Astrocyte (in vitro differentiated cells and primary cell): Measurements from ENCODE around the gene EGFR. TPM values are rescaled to one million over a fixed set of nuclear protein-coding genes. Genes with fewer than 3 reads are reported as not detected.

Source experiments
- DNase-seq: peaks from one replicate; pipeline ENCODE4 v3.0.0-alpha.2; 2010; ENCODE audit warnings: low read depth
- FAIRE-seq: peaks from 2 replicates; lab custom pipeline; 2011; peaks lifted over from hg19 to GRCh38; lab: Jason Lieb, UNC
- H2AFZ ChIP-seq: 2 replicates; pipeline ENCODE4 v1.6.0; 2012; ENCODE audit warnings: low read depth, low read length, inconsistent platforms
- H3K27ac ChIP-seq: 2 replicates; pipeline ENCODE4 v1.5.1; 2011; ENCODE audit warnings: low read depth, low read length, inconsistent platforms
- H3K27me3 ChIP-seq: 2 replicates; pipeline ENCODE4 v1.6.0; 2011; ENCODE audit warnings: low read length, inconsistent platforms; ENCODE audit not compliant: insufficient read depth
- H3K36me3 ChIP-seq: 2 replicates; pipeline ENCODE4 v1.5.1; 2011; ENCODE audit warnings: low read length, inconsistent platforms; ENCODE audit not compliant: insufficient read depth
- H3K4me1 ChIP-seq: 2 replicates; pipeline ENCODE4 v1.5.1; 2011; ENCODE audit warnings: low read length, inconsistent platforms; ENCODE audit not compliant: insufficient read depth
- H3K4me2 ChIP-seq: 2 replicates; pipeline ENCODE4 v1.6.0; 2012; ENCODE audit warnings: low read length, inconsistent platforms
- H3K4me3 ChIP-seq: 2 replicates; pipeline ENCODE4 v1.5.1; 2011; ENCODE audit warnings: low read depth, mild to moderate bottlenecking, low read length, inconsistent platforms; ENCODE audit not compliant: insufficient read depth
- H3K79me2 ChIP-seq: 2 replicates; pipeline ENCODE4 v1.6.0; 2012; ENCODE audit warnings: mild to moderate bottlenecking, low read length, inconsistent platforms; ENCODE audit not compliant: insufficient read depth
- H3K9ac ChIP-seq: 2 replicates; pipeline ENCODE4 v1.6.0; 2012; ENCODE audit warnings: mild to moderate bottlenecking, low read length, inconsistent platforms
- H3K9me3 ChIP-seq: 2 replicates; pipeline ENCODE4 v1.5.1; 2012; ENCODE audit warnings: low read depth, mild to moderate bottlenecking, low read length, inconsistent platforms; ENCODE audit not compliant: insufficient read depth
- H4K20me1 ChIP-seq: 2 replicates; pipeline ENCODE4 v1.6.0; 2012; ENCODE audit warnings: low read length, inconsistent platforms; ENCODE audit not compliant: insufficient read depth
- H3K27ac Mint-ChIP-seq: one replicate; pipeline ENCODE4 v1.8.0; 2021; ENCODE audit warnings: mild to moderate bottlenecking, mixed read lengths; ENCODE audit not compliant: unreplicated experiment
- H3K27me3 Mint-ChIP-seq: one replicate; pipeline ENCODE4 v1.8.0; 2021; ENCODE audit warnings: low read depth, mixed read lengths; ENCODE audit not compliant: unreplicated experiment
- H3K36me3 Mint-ChIP-seq: one replicate; pipeline ENCODE4 v1.8.0; 2021; ENCODE audit warnings: low read depth, mixed read lengths; ENCODE audit not compliant: unreplicated experiment
- H3K4me1 Mint-ChIP-seq: one replicate; pipeline ENCODE4 v1.8.0; 2021; ENCODE audit warnings: low read depth, mixed read lengths; ENCODE audit not compliant: unreplicated experiment
- H3K4me3 Mint-ChIP-seq: one replicate; pipeline ENCODE4 v1.8.0; 2021; ENCODE audit warnings: mild to moderate bottlenecking, moderate library complexity, mixed read lengths; ENCODE audit not compliant: unreplicated experiment
- H3K9me3 Mint-ChIP-seq: one replicate; pipeline ENCODE4 v1.8.0; 2021; ENCODE audit warnings: mild to moderate bottlenecking, mixed read lengths; ENCODE audit not compliant: unreplicated experiment
- CTCF ChIP-seq: IDR thresholded peaks from 2 replicates; pipeline ENCODE4 v1.5.1; 2011; ENCODE audit warnings: low read depth, mild to moderate bottlenecking, inconsistent platforms, low read length, moderate library complexity; ENCODE audit not compliant: insufficient read depth
- EZH2 ChIP-seq: IDR thresholded peaks from 2 replicates; pipeline ENCODE4 v1.6.1; 2012; ENCODE audit warnings: mild to moderate bottlenecking, low read length, inconsistent platforms; ENCODE audit not compliant: insufficient read depth
- total RNA-seq: library from RNA; stranded (reverse); gene quantifications from 2 replicates; pipeline ENCODE4 v1.2.1, GENCODE V29; 2021

The EGFR gene
- total RNA-seq, 1 donor from 2014 or later, result 27.3 TPM

GRCh38 chr7:55129541-55130394 is 111.0 kb downstream of the EGFR start:
- H3K36me3 Mint-ChIP-seq, result peaks cover 3% of the 10 kb centered on the region
- TF ChIP-seq CTCF, result no peak
- no peak for TF ChIP-seq EZH2
- H3K27ac Mint-ChIP-seq, result peak overlapping the region; percentile 89
- H2AFZ ChIP-seq, result no peak overlapping the region
- FAIRE-seq, result peak; percentile 29
- no peak overlapping the region for H3K4me3 Mint-ChIP-seq
- peaks cover 73% of the 10 kb centered on the region for H3K4me1 Mint-ChIP-seq
- H3K9me3 ChIP-seq, result no peaks in the 10 kb centered on the region
- no peaks in the 10 kb centered on the region for H4K20me1 ChIP-seq
- peak overlapping the region; percentile 100 for H3K27ac ChIP-seq
- H3K4me1 ChIP-seq, result peaks cover 83% of the 10 kb centered on the region
- peaks cover 37% of the 10 kb centered on the region for H3K79me2 ChIP-seq
- DNase-seq, result peak; percentile 67
- H3K9ac ChIP-seq, result peak overlapping the region; percentile 92
- peak overlapping the region; percentile 53 for H3K4me2 ChIP-seq
- no peaks in the 10 kb centered on the region for H3K36me3 ChIP-seq
- no peak overlapping the region for H3K4me3 ChIP-seq
- no peaks in the 10 kb centered on the region for H3K27me3 Mint-ChIP-seq
- no peaks in the 10 kb centered on the region for H3K9me3 Mint-ChIP-seq
- H3K27me3 ChIP-seq, result no peaks in the 10 kb centered on the region

- Histone ChIP-seq H3K79me2 (peaks cover 39% of the 10 kb centered on the region), H3K27ac (peak overlapping the region; percentile 100), H3K9ac (peak overlapping the region; percentile 92), H3K4me2 (peak overlapping the region; percentile 53), H2AFZ (no peak overlapping the region), H4K20me1 (no peaks in the 10 kb centered on the region), H3K4me1 (peaks cover 85% of the 10 kb centered on the region), H3K36me3 (no peaks in the 10 kb centered on the region), H3K4me3 (no peak overlapping the region), H3K9me3 (no peaks in the 10 kb centered on the region), H3K27me3 (no peaks in the 10 kb centered on the region)
- peak; percentile 92 for DNase-seq
- Mint-ChIP-seq H3K27me3 (no peaks in the 10 kb centered on the region), H3K4me3 (peak overlapping the region; percentile 47), H3K27ac (peak overlapping the region; percentile 89), H3K9me3 (no peaks in the 10 kb centered on the region), H3K4me1 (peaks cover 75% of the 10 kb centered on the region), H3K36me3 (peaks cover 3% of the 10 kb centered on the region)
- no peak for FAIRE-seq
- TF ChIP-seq EZH2 (no peak), CTCF (no peak)
Observed at GRCh38 chr7:55130395-55131141, 111.8 kb downstream of the EGFR start.
